Esophagus muscularis mucosa (tissue), 3 donors: ENCODE results near the gene KREMEN1.

Source experiments
- CTCF ChIP-seq, 3 experiments: fragments of 200-600 bp in 2 of 3; fragments of 450-650 bp in 1 of 3; sonication (generic) in 2 of 3; IDR thresholded peaks; one replicate each; pipeline ENCODE4 v1.5.1; 2017 to 2019; ENCODE audit warnings: antibody characterized with exemption in 3 of 3, mild to moderate bottlenecking in 2 of 3, moderate library complexity in 1 of 3
- EP300 ChIP-seq: sonication (generic); formaldehyde crosslinking; IDR thresholded peaks from one replicate; pipeline ENCODE4 v1.6.1; 2017; ENCODE audit warnings: antibody characterized with exemption

GRCh38 chr22:29206372-29207242 is 133.8 kb downstream of the KREMEN1 start:
- no peak for TF ChIP-seq EP300
- TF ChIP-seq CTCF (IDR thresholded peaks at IDR 0.05): no peak
